ENCODE measurements around the gene CX3CL1. TPM values are rescaled to one million over a fixed set of nuclear protein-coding genes. Genes with fewer than 3 reads are reported as not detected.

The CX3CL1 gene
- total and polyA plus RNA-seq, 7 donors, result 3.3 to 13.5 (median 6.2) TPM

DNA sequence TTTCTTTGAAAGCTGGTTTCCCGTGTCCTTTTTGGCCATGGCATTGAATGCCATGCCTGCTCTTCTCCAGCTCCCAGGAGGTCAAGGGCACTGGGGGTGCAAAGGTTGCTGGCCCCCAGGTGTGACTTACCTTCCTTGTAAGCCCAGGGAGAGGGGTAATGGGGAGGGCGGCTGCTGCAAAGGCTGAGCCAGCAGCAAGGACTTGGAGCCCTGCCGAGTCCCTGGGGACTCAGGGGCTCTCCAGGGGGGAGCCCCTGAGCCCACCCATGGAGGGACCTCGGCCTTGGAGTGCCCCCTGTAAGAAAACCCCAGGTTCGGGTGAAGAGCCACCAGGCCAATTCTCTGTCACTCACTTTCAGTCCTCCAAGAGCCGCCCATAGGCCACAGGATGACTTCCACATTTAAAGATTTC, 19.6 kb upstream of the CX3CL1 start:
- H3K27me3 ChIP-seq (ENCODE audit: insufficient read depth in 3 of 3, low read length in 2 of 3), result peaks cover 0 to 3% (median 2%) of the 10 kb centered on the region in 3 donors
- intact Hi-C loops (cut with DNase I), result no loop called here
- ATAC-seq (no peak), DNase-seq (no peak)
- H3K36me3 ChIP-seq (ENCODE audit: insufficient read depth in 1 of 2, low read depth in 1 of 2), result no peaks in the 10 kb centered on the region
- WGBS, 3 donors, result 68 to 78% (median 69%) methylated on average over 6 of the region's 6 CpGs
- no peaks in the 10 kb centered on the region for H3K4me1 ChIP-seq
- no peak overlapping the region for H3K27ac ChIP-seq
- no peaks in the 10 kb centered on the region for H3K9me3 ChIP-seq
- TF ChIP-seq CTCF (IDR thresholded peaks at IDR 0.05), result no peak
- H3K4me3 ChIP-seq, result no peak overlapping the region

DNA sequence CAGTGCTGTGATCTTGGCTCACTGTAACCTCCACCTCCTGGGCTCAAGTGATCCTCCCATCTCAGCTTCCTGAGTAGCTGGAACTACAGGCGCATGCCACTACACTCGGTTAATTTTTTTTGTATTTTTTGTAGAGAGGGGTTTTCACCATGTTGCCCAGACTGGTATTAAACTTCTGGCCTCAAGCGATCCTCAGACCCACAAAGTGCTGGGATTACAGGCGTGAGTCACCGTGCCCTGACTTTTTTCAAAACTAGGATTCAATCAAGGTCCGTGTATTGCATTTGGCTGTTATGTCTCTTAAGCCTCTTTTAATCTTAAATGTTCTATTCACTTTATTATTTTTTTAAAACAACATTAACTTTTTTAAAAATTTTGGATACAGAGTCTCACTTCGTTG, 18.0 kb upstream of the CX3CL1 start:
- 85 to 88% (median 87%) methylated on average over 7 of the region's 7 CpGs for WGBS, 3 donors
- Histone ChIP-seq H3K4me3 (no peak overlapping the region), H3K27me3 (ENCODE audit: insufficient read depth in 3 of 3, low read length in 2 of 3) (peaks cover 0 to 3% (median 0%) of the 10 kb centered on the region in 3 donors), H3K27ac (no peak overlapping the region), H3K9me3 (no peaks in the 10 kb centered on the region), H3K4me1 (no peaks in the 10 kb centered on the region), H3K36me3 (ENCODE audit: insufficient read depth in 1 of 2, low read depth in 1 of 2) (no peaks in the 10 kb centered on the region)
- DNase-seq (no peak), ATAC-seq (no peak)
- TF ChIP-seq CTCF (IDR thresholded peaks at IDR 0.05), result no peak
- intact Hi-C loops (cut with DNase I), result no loop called here

DNA sequence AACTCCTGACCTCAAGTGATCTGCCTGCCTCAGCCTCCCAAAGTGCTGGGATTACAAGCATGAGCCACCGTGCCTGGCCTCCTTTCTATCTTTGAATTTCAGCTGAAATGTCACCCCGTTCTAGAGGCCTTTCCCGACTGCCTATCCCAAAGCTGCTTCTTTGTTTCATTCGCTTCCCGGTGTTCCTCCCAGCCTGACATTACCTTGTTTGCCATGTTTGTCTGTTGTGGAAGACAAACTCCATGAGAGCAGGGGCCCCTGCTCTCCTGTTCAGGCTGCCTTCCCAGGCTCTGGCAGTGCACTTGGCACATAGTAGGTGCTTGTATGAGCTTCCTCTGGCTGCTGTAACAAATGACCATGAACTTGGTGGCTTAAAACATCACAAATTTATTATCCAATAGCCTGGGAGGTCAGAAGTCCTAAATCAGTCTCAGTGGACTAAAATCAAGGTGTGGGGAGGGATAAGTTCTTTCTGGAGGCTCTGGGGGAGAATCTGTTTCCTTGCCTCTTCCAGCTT, 16.3 kb upstream of the CX3CL1 start:
- no peaks in the 10 kb centered on the region for H3K9me3 ChIP-seq
- 72 to 80% (median 78%) methylated on average over 5 of the region's 5 CpGs for WGBS, 3 donors
- no peaks in the 10 kb centered on the region for H3K4me1 ChIP-seq
- intact Hi-C loops (cut with DNase I), result no loop called here
- TF ChIP-seq CTCF (IDR thresholded peaks at IDR 0.05), result no peak
- DNase-seq, result no peak
- no peaks in the 10 kb centered on the region for H3K27me3 ChIP-seq (ENCODE audit: insufficient read depth in 3 of 3, low read length in 2 of 3)
- no peak overlapping the region for H3K27ac ChIP-seq
- no peak for ATAC-seq
- H3K36me3 ChIP-seq (ENCODE audit: insufficient read depth in 1 of 2, low read depth in 1 of 2), result no peaks in the 10 kb centered on the region
- no peak overlapping the region for H3K4me3 ChIP-seq

- TF ChIP-seq CTCF (IDR thresholded peaks at IDR 0.05), result no peak
- no peaks in the 10 kb centered on the region for H3K36me3 ChIP-seq (ENCODE audit: insufficient read depth in 1 of 2, low read depth in 1 of 2)
- H3K4me1 ChIP-seq, result no peaks in the 10 kb centered on the region
- no peak overlapping the region for H3K27ac ChIP-seq
- H3K4me3 ChIP-seq, result no peak overlapping the region
- ATAC-seq, result no peak
- DNase-seq, result no peak
- no peaks in the 10 kb centered on the region for H3K27me3 ChIP-seq (ENCODE audit: insufficient read depth in 3 of 3, low read length in 2 of 3)
- WGBS, 3 donors, result 82 to 100% (median 93%) methylated on average over 4 of the region's 4 CpGs
- H3K9me3 ChIP-seq, result no peaks in the 10 kb centered on the region
- intact Hi-C loops (cut with DNase I), result no loop called here
These were observed 15.7 kb upstream of the CX3CL1 start for GRCh38 chr16:57356547-57356946.

Data from psoas muscle (tissue), 8 donors.